Left colon (tissue), 2 donors: ENCODE data around the gene NHEJ1. TPM values are rescaled to one million over a fixed set of nuclear protein-coding genes. Genes with fewer than 3 reads are reported as not detected.

Experiments used
- ATAC-seq: fragments of 200-7000 bp; cut with Tn5 transposase; one replicate; pipeline ENCODE4 v1.9.1; 2020; ENCODE audit warnings: mild to moderate bottlenecking, moderate library complexity
- DNase-seq, 2 donors: peaks; one replicate each; pipeline ENCODE4 v3.0.0-alpha.2; 2020
- intact Hi-C, 2 donors: fragments of 100-400 bp; cut with DNase I in 1 of 2; cut with micrococcal nuclease in 1 of 2; formaldehyde crosslinking; loops; one replicate each; pipeline versions ENCODE4 v1.11.2 to v1.14.0; 2022; cut with DNase I, micrococcal nuclease
- microRNA-seq, 2 donors: library from miRNA; unstranded; fragments of <30 nt; microRNA quantifications; one replicate each; pipeline versions ENCODE4 v1.1.0 to v1.2.0, GENCODE V29; 2020
- total RNA-seq, 2 donors: library from RNA; stranded (reverse); fragmentation: NEBNext Ultra II Directional; extraction: Animal tissue kit (Norgen Biotek cat#: 25700); gene quantifications; one replicate each; pipeline ENCODE4 v1.2.1, GENCODE V29; 2021
- donor health status: DM: no; HTN: no; CAD: no.
- donor health status: DM: yes; HTN: yes; CAD: no.

Gene NHEJ1
- total RNA-seq, 2 donors from 2014 or later, result 45.4 to 56.1 TPM

GRCh38 chr2:219028141-219028540, 132.5 kb downstream of the NHEJ1 start:
- intact Hi-C loops, result loop anchor here in 1 of 2 donors (10.0 kb wide), 1 partner anchor 127 kb away; no protein-coding TSS in a partner anchor
- no peak for ATAC-seq
- DNase-seq, result no peak

GRCh38 chr2:219027511-219028055, 133.0 kb downstream of the NHEJ1 start:
- intact Hi-C loops, result loop anchor here in 1 of 2 donors (10.0 kb wide), 1 partner anchor 127 kb away; no protein-coding TSS in a partner anchor
- no peak for DNase-seq
- no peak for ATAC-seq

DNA sequence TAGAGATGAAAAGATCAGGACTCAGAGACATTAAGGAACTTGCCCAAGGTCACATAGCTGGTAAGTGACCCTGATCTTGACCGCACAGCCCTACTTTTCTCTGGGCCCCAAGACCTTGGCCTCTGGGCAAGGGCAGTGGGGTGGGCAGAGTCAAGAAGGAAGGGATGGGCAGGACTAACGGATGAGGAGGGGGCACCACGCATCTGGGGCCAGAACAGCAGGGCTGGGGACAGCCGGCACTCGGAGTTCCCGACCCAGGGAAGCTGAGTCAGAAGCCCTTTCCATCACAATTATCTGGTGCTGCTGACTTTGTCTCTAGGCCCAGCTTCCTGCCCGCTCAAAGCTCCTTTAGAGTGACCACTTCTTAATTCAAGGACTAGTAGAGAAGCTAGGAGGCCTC, 133.7 kb downstream of the NHEJ1 start:
- ATAC-seq, result no peak
- intact Hi-C loops, result loop anchor here in 1 of 2 donors (10.0 kb wide), 1 partner anchor 128 kb away; no protein-coding TSS in a partner anchor
- DNase-seq, result no peak

- intact Hi-C loops, result loop anchor here in 1 of 2 donors (10.0 kb wide), 1 partner anchor 129 kb away; no protein-coding TSS in a partner anchor
- ATAC-seq (no peak), DNase-seq (no peak)
These were observed 134.7 kb downstream of the NHEJ1 start for GRCh38 chr2:219025637-219026585.

Small RNA genes within 50 kb of the gene (microRNA-seq; reads per million reads assigned to microRNA genes)
- gene MIR3131, result 8.0 to 29.9 reads per million in 2 donors

Other genes with a start within 250 kb of the NHEJ1 start
- under 1 TPM; 0.22 to 0.37 TPM for gene CDK5R2, start 201.1 kb downstream of the NHEJ1 start, total RNA-seq
- gene FEV, start 175.6 kb downstream of the NHEJ1 start, total RNA-seq, result 1 to 10 TPM; 3.9 to 4.8 TPM
- gene CRYBA2, start 167.4 kb downstream of the NHEJ1 start, total RNA-seq, result 1 to 10 TPM; 4.1 to 6.9 TPM
- gene CFAP65, start 119.3 kb downstream of the NHEJ1 start, total RNA-seq, result under 1 TPM; 0.39 to 0.76 TPM
- 10 to 100 TPM; 72.7 to 85.5 TPM for gene IHH, start 99.9 kb downstream of the NHEJ1 start, total RNA-seq
- gene SLC23A3, start 9.2 kb upstream of the NHEJ1 start, total RNA-seq, result 1 to 10 TPM; 5.1 to 6.1 TPM
- gene CNPPD1, start 16.1 kb upstream of the NHEJ1 start, total RNA-seq, result 100 to 1,000 TPM; 119 TPM
- gene RETREG2, start 17.5 kb upstream of the NHEJ1 start, total RNA-seq, result 100 to 1,000 TPM; 122 to 138 TPM
- 10 to 100 TPM; 78.0 to 89.9 TPM for gene ZFAND2B, start 46.0 kb upstream of the NHEJ1 start, total RNA-seq
- 10 to 100 TPM in 1 of 2 donors, 1 to 10 TPM in 1; 6.8 to 11.4 TPM for gene ABCB6, start 58.1 kb upstream of the NHEJ1 start, total RNA-seq
- gene ATG9A, start 68.8 kb upstream of the NHEJ1 start, total RNA-seq, result 10 to 100 TPM; 60.2 to 66.0 TPM
- gene ANKZF1, start 69.0 kb upstream of the NHEJ1 start, total RNA-seq, result 10 to 100 TPM; 33.8 to 40.9 TPM
- 1 to 10 TPM; 4.2 to 4.5 TPM for gene GLB1L, start 84.6 kb upstream of the NHEJ1 start, total RNA-seq
- gene STK16, start 84.7 kb upstream of the NHEJ1 start, total RNA-seq, result 10 to 100 TPM; 41.9 to 42.5 TPM
- gene TUBA4B, start 92.4 kb upstream of the NHEJ1 start, total RNA-seq, result not detected
- 10 to 100 TPM; 60.2 to 83.1 TPM for gene TUBA4A, start 93.1 kb upstream of the NHEJ1 start, total RNA-seq
- gene DNAJB2, start 118.6 kb upstream of the NHEJ1 start, total RNA-seq, result 10 to 100 TPM; 64.2 to 67.6 TPM
- gene PTPRN, start 148.6 kb upstream of the NHEJ1 start, total RNA-seq, result 1 to 10 TPM; 1.9 to 2.3 TPM
- gene RESP18, start 171.9 kb upstream of the NHEJ1 start, total RNA-seq, result not detected
- 100 to 1,000 TPM in 1 of 2 donors, 10 to 100 TPM in 1; 94.2 to 130 TPM for gene DNPEP, start 227.1 kb upstream of the NHEJ1 start, total RNA-seq